Hair follicular keratinocyte (primary cell): ENCODE data around the gene PLEKHA6. TPM values are rescaled to one million over a fixed set of nuclear protein-coding genes. Genes with fewer than 3 reads are reported as not detected.

Experiments
- total RNA-seq: library from RNA; depleted of rRNA; stranded (reverse); fragments of >200 nt; gene quantifications from 2 replicates; pipeline ENCODE4 v1.2.3, GENCODE V29; 2015

PLEKHA6 gene, protein sequence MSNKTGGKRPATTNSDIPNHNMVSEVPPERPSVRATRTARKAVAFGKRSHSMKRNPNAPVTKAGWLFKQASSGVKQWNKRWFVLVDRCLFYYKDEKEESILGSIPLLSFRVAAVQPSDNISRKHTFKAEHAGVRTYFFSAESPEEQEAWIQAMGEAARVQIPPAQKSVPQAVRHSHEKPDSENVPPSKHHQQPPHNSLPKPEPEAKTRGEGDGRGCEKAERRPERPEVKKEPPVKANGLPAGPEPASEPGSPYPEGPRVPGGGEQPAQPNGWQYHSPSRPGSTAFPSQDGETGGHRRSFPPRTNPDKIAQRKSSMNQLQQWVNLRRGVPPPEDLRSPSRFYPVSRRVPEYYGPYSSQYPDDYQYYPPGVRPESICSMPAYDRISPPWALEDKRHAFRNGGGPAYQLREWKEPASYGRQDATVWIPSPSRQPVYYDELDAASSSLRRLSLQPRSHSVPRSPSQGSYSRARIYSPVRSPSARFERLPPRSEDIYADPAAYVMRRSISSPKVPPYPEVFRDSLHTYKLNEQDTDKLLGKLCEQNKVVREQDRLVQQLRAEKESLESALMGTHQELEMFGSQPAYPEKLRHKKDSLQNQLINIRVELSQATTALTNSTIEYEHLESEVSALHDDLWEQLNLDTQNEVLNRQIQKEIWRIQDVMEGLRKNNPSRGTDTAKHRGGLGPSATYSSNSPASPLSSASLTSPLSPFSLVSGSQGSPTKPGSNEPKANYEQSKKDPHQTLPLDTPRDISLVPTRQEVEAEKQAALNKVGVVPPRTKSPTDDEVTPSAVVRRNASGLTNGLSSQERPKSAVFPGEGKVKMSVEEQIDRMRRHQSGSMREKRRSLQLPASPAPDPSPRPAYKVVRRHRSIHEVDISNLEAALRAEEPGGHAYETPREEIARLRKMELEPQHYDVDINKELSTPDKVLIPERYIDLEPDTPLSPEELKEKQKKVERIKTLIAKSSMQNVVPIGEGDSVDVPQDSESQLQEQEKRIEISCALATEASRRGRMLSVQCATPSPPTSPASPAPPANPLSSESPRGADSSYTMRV
- total RNA-seq = 2.0 and 3.1 TPM in 2 replicates

DNA sequence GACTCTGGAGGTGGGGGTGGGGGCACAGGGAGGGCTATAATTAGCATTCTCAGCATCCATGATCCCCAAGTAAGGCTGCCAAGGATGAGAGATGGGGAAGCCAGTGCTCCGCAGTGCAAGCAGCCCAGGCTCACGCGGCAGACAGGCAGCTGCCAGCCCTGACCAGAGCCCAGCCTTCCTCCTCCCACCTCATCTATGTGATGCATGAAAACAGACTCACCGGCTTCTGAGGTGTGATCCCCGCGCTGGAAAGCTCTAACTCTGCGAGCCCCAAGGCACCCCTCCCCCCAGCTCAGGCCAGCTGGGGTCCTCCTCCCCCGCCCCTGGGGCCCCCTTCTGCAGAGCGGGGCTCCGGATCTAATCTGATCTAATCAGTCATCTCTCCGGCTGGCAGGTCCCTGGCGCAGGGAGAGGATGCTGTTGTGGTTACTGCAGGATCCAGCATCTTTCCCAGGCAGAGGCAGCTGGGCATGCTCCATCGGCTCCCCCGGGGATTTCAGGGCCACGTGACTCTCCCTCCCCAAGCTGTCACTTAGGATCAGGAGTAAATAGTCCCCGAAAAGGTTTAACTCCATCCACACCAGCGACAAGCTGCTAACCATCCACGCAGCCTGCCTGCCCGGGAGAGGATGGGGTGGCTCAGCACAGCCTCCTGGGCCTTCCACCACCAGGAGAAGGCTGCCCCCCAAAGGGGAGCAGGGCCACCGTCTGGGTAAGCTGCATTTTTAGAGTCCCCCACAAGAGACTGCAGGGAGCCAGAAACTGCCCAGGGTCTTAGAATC is at the start of gene PLEKHA6:
Gene PLEKHA6 (minus strand): TSS at position 456 of the 782 bp plus-strand sequence. CDS start 86,202 bp downstream, outside the sequence.

DNA sequence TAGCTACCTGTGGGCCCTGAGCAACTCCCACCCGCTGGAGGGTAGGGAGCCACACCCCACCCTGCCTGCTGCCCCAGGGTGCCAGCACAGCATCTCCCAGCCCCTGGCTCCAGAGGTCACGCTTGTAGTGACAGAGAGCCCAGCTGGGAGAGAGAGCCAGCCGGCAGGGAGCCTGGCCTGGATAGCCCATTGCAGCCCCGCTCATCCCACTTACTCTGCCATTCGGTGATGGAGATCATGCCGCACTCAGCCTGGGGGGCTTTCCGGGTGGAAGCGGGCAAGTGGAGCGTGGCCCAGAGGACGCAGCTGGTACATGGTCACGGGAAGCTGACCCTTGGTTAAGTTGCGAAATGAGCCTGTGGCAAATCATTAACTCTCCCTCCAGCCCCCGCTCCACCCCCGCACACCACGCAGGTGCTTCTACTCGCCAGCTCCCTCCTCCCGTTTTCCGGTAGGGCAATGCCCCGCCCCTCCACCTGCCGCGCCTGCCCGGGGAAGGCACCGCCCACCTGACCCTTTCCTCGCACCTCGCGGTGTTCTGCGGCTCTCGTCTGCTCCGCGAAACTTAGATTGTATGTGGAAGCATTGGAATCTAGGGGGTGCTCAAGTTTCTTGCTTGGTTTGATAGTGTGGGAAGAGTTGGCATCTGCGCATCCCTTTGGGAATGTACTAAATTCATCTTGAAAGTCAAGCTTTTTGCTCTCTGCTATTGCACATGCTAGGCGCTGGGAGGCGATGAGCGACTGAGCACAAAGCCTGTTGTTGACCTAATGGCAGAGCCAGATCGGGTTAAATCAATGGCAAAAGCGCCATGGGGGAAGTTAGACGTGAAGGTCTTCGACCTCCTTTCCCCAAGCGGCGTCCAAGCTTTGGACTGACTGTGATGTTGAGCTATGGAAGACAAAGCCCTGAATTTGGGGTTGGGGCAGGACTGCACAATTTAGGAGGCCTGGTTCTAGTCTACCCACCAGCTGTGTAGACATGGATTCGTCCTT is 145.8 kb downstream of the PLEKHA6 start, which contains the start of gene GOLT1A:
Gene GOLT1A (minus strand): TSS at position 321 of the 995 bp plus-strand sequence. CDS start 82 bp downstream, at position 239.

DNA sequence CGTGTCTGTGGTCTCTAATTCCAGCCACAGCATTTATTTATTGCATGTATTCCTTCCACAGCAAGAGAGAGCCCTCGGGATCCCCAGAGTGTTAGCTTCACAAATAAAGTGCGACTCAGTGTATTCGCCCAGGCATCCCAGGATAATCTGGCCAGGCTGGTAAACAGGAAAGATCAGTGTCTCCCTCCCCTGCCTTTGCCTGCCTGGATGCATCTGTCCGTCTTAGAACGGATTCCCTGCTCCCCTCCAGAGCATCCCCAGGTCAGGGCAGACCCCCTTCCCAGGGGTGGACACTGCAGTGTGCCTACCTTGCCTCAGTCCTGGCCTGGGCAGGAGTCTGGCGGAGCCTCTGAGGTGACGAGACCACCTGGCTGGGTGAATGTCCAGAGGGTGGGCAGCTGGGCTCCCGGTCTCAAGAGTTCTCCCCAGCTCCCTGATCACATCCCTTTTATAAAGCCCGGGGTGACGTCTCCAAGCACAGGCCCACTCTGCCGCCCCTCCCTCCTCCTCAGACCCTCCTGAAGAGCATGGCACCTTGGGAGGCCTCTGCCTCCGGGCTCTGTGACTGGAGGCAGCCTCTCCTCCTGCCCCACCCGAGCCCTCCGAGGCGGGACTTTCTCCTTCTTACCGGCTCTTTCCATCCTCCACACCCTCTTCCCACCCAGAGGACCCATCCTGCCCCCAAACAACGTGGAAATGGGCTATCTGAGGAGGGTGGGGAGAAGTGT is 163.5 kb downstream of the PLEKHA6 start, which contains the start of gene KISS1:
Gene KISS1 (minus strand): TSS at position 424 of the 728 bp plus-strand sequence. CDS start 3,615 bp downstream, outside the sequence.

Other genes starting within 250 kb of the PLEKHA6 start
- gene ETNK2, start 207.9 kb downstream of the PLEKHA6 start, total RNA-seq = 5.8 and 22.0 TPM in 2 replicates
- gene REN, start 193.6 kb downstream of the PLEKHA6 start, total RNA-seq = not detected in 2 replicates
- not detected in 2 replicates for gene KISS1, start 163.4 kb downstream of the PLEKHA6 start, total RNA-seq
- not detected in 2 replicates for gene GOLT1A, start 145.9 kb downstream of the PLEKHA6 start, total RNA-seq
- 19.7 and 19.8 TPM in 2 replicates for gene PPP1R15B, start 51.9 kb upstream of the PLEKHA6 start, total RNA-seq
- 1.6 and 3.2 TPM in 2 replicates for gene PIK3C2B, start 134.9 kb upstream of the PLEKHA6 start, total RNA-seq
- 5.0 and 9.4 TPM in 2 replicates for gene MDM4, start 156.5 kb upstream of the PLEKHA6 start, total RNA-seq